Stimulated activated CD4-positive, alpha-beta T cell treated with anti-CD3 and anti-CD28 coated beads, Interleukin-4, amount 100 ng/mL, for 1 hour (primary cell): ENCODE measurements around the gene SRD5A3.
"Not testable (repeated sequence)": the region's sequence is repeated elsewhere in the genome, so short reads cannot be mapped to it uniquely, and the experiment has no call there.

Experiments
- DNase-seq: peaks from one replicate; pipeline ENCODE4 v3.0.0-alpha.2; 2020

The SRD5A3 gene

DNA sequence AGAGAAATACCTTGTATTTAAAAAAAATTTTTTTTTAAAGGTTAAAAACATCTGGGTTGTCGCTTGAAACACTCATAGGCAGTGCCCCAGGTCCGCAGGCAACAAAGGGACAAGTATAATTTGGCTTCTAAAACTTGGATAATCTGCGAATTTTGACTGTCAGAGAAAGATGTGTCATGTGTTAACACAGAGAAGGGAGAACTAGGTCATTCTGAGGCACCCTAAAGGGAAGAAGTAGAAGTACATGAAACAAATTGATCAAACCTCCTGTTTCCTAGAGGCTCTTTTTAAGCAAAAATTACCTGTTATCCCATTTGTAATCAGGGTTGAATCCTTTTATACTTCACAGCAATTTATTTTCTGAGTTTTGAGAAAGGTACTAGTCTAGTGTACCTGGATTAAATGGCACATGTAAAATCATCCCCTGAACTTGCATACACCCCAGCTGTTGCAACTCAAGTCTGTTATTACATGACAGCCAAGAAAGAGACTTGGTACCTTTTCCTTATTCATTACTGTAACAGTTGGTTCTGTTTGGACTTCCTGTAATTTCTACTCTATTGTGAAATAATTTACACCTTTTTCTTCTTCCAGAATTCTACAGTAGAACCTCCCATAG, 1.7 kb downstream of the SRD5A3 start:
- no peak for DNase-seq

- DNase-seq, result no peak
These were observed 2.4 kb downstream of the SRD5A3 start for GRCh38 chr4:55348466-55348865.

DNA sequence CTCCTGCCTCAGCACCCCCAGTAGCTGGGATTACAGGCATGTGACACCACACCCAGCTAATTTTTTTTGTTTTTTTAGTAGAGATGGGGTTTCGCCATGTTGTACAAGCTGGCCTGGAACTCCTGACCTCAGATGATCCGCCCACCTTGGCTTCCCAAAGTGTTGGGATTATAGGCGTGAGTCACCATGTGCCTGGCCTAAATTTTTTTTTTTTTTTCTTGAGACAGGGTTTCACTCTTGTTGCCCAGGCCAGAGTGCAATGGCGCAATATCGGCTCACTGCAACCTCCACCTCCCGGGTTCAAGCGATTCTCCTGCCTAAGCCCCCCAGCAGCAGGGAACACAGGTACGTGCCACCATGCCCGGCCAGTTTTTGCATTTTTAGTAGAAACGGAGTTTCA, 4.8 kb downstream of the SRD5A3 start:
- not testable (repeated sequence) for DNase-seq

GRCh38 chr4:55351824-55352223, 5.8 kb downstream of the SRD5A3 start:
- DNase-seq, result no peak

- DNase-seq, result no peak
These were observed 6.7 kb downstream of the SRD5A3 start for GRCh38 chr4:55352726-55353125.

DNA sequence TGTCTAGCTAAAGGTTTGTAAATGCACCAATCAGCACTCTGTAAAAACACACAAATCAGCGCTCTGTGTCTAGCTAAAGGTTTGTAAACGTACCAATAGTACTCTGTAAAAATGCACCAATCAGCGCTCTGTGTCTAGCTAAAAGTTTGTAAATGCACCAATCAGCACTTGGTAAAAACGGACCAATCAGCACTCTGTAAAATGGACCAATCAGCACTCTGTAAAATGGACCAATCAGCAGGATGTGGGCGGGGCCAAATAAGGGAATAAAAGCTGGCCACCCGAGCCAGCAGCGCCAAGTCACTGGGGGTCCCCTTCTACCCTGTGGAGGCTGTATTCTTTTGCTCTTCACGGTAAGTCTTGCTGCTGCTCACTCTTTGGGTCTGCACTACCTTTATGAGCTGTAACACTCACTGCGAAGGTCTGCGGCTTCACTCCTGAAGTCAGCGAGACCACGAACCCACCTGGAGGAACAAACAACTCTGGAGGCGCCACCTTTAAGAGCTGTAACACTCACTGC, 7.2 kb downstream of the SRD5A3 start:
- DNase-seq, result not testable (repeated sequence)

DNA sequence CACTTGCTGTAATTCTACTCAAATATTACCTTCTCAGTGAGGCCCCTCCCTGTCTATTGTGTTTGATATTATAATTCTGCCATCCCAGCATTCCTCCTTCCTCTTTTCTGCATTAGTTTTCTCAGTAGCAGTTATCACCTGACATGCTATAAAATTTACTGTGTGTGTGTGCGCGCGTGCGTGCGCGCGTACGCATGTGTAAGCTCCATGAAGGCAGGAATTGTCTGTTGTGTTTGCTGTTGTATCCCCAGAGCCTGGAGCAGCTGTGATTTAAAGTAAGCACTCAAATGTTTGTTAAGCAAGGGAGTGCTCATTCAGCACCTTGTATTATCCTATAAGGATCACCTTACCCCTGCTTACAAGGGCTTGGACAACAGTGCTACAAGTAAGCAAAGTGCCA, 8.6 kb downstream of the SRD5A3 start:
- DNase-seq, result no peak

DNA sequence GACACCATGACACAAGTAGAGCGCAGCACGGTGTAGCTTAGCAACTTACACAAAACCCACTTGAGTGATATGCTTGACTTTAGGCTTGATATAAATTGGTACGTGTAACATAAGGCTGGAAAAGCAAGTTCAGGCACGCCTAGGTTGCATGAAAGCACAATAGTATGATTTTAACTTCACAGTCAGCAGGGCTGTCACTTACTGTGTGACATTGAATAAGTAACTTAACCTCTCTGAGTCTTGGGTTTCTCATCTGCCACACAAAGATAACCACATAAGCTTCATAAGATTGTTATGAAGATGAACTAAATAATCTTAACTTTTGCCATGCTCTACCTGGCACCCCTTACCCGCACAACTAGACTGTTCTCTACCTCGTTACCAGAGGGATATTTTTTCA, 9.5 kb downstream of the SRD5A3 start:
- DNase-seq, result no peak

DNA sequence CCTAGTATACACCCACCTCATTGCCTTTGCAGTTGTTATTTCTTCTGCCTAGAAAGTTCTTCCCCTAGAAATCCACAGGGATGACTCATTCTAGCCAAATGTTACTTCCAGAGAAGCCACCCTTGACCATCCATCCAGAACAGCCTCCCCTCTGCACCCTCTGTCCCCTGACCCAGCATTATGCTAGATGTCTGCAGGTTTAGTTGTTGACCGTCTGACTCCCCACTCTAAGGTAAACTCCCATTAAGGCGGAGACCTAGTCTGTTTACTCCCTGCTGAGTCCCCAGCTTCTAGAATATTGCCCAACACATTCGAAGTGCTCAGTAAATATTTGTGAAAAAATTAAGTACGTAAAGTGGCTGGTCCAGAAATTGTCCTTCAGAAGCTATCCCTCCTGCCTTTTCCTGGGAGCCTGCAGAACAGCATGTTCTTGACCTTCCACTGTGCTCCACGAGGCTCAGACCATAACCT, 11.0 kb downstream of the SRD5A3 start:
- DNase-seq, result no peak

DNA sequence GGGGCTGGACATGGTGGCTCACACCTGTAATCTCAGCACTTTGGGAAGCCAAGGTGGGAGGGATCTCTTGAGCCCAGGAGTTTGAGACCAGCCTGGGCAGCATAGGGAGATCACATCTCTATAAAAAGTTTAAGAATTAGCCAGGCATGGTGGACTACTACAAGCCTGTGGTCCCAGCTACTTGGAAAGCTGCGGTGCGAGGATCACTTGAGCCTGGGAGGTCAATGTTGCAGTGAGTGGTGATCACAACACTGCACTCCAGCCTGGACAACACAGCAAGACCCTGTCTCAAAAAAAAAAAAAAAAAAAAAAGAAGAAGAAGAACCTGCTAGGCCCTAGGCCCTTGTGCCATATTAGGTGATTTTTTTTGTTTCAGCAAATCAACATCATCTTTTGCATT, 12.2 kb downstream of the SRD5A3 start:
- no peak for DNase-seq

DNA sequence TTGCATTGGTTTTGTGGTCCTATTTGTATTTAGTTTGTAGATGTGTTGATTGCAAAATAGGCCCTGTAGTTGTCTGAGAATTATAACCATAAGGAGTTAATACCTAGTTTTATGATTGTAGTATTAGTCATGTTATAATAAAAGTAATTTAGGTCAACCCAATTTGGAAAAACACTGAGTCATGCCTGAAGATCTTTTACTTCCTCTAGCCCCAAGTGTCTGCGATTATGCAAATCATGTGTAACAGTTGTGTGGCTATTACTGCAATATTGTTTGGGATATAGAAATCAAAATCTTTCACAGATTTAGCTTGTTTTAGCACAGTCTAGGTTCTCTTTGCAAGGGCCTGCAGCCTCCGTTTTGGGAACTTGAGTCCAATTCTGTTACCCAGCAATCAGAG, 12.6 kb downstream of the SRD5A3 start:
- DNase-seq, result no peak

GRCh38 chr4:55359397-55359916, 13.4 kb downstream of the SRD5A3 start:
- no peak for DNase-seq

GRCh38 chr4:55362938-55363337, 16.9 kb downstream of the SRD5A3 start:
- not testable (repeated sequence) for DNase-seq

GRCh38 chr4:55363691-55364351, 17.8 kb downstream of the SRD5A3 start:
- DNase-seq, result no peak

DNA sequence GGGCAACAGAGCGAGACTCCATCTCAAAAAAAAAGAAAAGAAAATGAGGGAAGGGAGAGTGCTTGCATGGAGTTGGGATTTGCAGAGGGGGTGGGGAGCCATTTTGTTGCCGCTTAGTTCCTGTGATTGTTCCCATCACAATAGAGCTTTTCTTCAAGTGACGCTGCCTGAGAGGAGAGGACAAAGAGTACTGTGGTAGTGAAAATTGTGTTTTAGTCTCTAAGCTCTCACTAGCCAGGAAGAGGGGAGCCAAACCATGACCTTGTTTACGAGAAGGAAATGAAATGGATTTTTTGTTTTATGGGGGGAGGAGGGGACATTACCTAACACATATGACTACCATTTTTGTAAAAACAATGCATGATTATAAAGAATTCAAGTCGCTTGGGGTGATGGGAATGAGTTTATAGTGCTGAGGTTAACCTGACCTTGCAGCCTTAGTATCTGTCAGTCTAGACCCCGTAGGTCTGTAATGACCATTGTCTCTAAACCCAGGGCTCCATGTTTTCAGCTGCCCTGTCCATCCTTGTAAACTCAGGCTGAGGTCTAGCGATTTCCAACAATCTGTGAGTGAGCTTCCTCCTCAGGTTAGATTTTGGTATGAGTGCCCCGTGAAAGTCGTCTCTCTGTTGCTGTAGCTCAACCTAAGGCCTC, 18.8 kb downstream of the SRD5A3 start:
- no peak for DNase-seq

GRCh38 chr4:55365345-55365728, 19.3 kb downstream of the SRD5A3 start:
- DNase-seq, result no peak

- DNase-seq, result no peak
These were observed 20.6 kb downstream of the SRD5A3 start for GRCh38 chr4:55366621-55367020.

- no peak for DNase-seq
These were observed 21.2 kb downstream of the SRD5A3 start for GRCh38 chr4:55367084-55367722.

GRCh38 chr4:55369968-55370367, 23.9 kb downstream of the SRD5A3 start:
- DNase-seq, result no peak

GRCh38 chr4:55372259-55372658, 26.2 kb downstream of the SRD5A3 start:
- DNase-seq, result no peak

DNA sequence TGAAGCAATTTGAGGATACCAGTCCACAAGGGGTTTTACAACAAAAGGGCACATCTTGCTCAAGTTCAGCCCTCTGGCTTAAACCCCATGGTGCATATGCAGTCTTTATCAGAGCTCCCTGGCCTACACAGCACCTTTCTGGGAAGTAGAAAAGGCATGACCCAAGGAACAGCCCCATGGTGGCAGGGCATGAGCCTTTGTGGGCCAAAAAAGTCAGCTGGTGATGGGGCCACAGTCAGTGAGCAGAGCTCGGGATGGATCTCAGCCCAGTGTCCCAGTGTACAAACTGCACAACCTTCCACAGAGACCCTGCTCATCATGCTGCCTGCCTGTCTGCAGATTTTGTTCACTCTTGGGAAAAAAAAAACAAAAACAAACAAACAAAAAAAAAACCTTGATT, 27.4 kb downstream of the SRD5A3 start:
- DNase-seq, result no peak

DNA sequence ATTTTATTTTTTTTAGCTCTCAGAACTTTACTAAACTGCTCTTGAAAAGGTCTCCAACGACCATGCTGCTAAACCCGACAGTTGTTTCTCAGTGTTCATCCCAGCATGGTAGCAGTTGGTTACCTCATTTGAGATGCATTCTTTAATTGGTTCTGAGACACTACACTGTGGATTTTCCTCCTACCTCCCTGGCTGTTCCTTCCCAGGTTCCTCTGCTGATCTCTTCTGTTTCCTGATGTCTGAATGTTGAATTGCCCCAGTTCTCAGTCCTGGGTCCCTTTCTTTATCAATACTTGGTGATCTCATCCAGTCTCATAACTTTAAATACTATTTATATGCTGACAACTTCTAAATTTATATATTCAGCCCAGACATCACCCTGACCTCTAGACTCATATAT, 30.7 kb downstream of the SRD5A3 start:
- DNase-seq, result no peak
